H1 (cell line): ENCODE measurements around the gene AK5. TPM values are rescaled to one million over a fixed set of nuclear protein-coding genes. Genes with fewer than 3 reads are reported as not detected.

ENCODE experiments used
- ASH2L ChIP-seq: fragments of 200-600, 300-600 bp; sonication (generic); IDR thresholded peaks from one replicate; pipeline ENCODE4 v1.7.1; 2017; ENCODE audit warnings: low read length
- KDM5A ChIP-seq: fragments of 200-600 bp; IDR thresholded peaks from 2 replicates; pipeline ENCODE4 v1.7.1; 2012; ENCODE audit warnings: mild to moderate bottlenecking, low read length, inconsistent platforms, mixed read lengths
- TAF7 ChIP-seq: optimal IDR thresholded peaks from 2 replicates; pipeline ENCODE3; 2011; ENCODE audit warnings: low read depth, mild to moderate bottlenecking, inconsistent platforms, low read length, moderate library complexity, borderline replicate concordance
- polyA plus RNA-seq, 7 experiments: library from polyadenylated mRNA; depleted of rRNA in 3 of 7; stranded (reverse) in 5 of 7; unstranded in 2 of 7; fragments of >200 nt in 5 of 7; fragments of 200-250 nt in 2 of 7; gene quantifications; 1 replicate in 5 of 7; 2 replicates in 1 of 7; 4 replicates in 1 of 7; pipeline versions ENCODE4 v1.2.1 to v1.2.3, GENCODE V29; 2011 to 2013; ENCODE audit warnings: missing spikeins in 2 of 7, mixed read lengths in 2 of 7
- total RNA-seq: library from RNA; stranded (reverse); fragmentation: NEBNext Ultra II Directional; extraction: Animal tissue kit (Norgen Biotek cat#: 25700); gene quantifications from 2 replicates; pipeline ENCODE4 v1.2.1, GENCODE V29; 2021

Gene AK5
- total and polyA plus RNA-seq, 2 of the 8 experiments (the other 6 are each of a cell fraction or from before 2014, with no cell fraction given), result 2.0 to 7.1 TPM

- TF ChIP-seq TAF7 (no peak), ASH2L (no peak), KDM5A (no peak)
These were observed 258.8 kb downstream of the AK5 start (continued) for GRCh38 chr1:77540501-77541161.
